Daoy (cell line): ENCODE measurements around the gene ACTL10. TPM values are rescaled to one million over a fixed set of nuclear protein-coding genes. Genes with fewer than 3 reads are reported as not detected.

Source experiments
- DNase-seq: peaks from one replicate; pipeline ENCODE4 v3.0.0-alpha.2; 2015; ENCODE audit warnings: low read depth
- total RNA-seq: library from RNA; depleted of rRNA; stranded (reverse); fragments of >200 nt; shearing (Covaris generic); gene quantifications from 2 replicates; pipeline ENCODE4 v1.2.3, GENCODE V29; 2014

The ACTL10 gene
- total RNA-seq, 1 experiment from 2014 or later, result 0.06 TPM

GRCh38 chr20:33676652-33677645, 10.2 kb downstream of the ACTL10 start:
- DNase-seq, result no peak

- no peak for DNase-seq
Observed at GRCh38 chr20:33677991-33678702, 11.4 kb downstream of the ACTL10 start.

GRCh38 chr20:33679758-33680485, 13.2 kb downstream of the ACTL10 start:
- DNase-seq, result no peak

- DNase-seq, result peak; percentile 47
Observed at GRCh38 chr20:33680686-33681085, 13.9 kb downstream of the ACTL10 start.

- no peak for DNase-seq
Observed at GRCh38 chr20:33681288-33681687, 14.5 kb downstream of the ACTL10 start.

- no peak for DNase-seq
Observed at GRCh38 chr20:33681728-33682353, 15.1 kb downstream of the ACTL10 start.

GRCh38 chr20:33684533-33685327, 18.0 kb downstream of the ACTL10 start:
- DNase-seq, result no peak

GRCh38 chr20:33685328-33686099, 18.8 kb downstream of the ACTL10 start:
- peak; percentile 47 for DNase-seq

- DNase-seq, result peak; percentile 98
Observed at GRCh38 chr20:33686100-33686983, 19.6 kb downstream of the ACTL10 start, which contains the start of gene E2F1. E2F1 (minus strand) TSS chr20:33686385; CDS start chr20:33686264, 121 bp downstream.

- DNase-seq, result no peak
Observed at GRCh38 chr20:33686984-33687366, 20.2 kb downstream of the ACTL10 start.

- peak; percentile 78 for DNase-seq
Observed at GRCh38 chr20:33687370-33687915, 20.7 kb downstream of the ACTL10 start.

GRCh38 chr20:33687993-33688937, 21.5 kb downstream of the ACTL10 start:
- no peak for DNase-seq

- DNase-seq, result no peak
Observed at GRCh38 chr20:33688938-33689424, 22.2 kb downstream of the ACTL10 start.

- no peak for DNase-seq
Observed at GRCh38 chr20:33689493-33689892, 22.8 kb downstream of the ACTL10 start.

GRCh38 chr20:33689973-33690372, 23.2 kb downstream of the ACTL10 start:
- peak; percentile 85 for DNase-seq

GRCh38 chr20:33693289-33693688, 26.5 kb downstream of the ACTL10 start:
- DNase-seq, result no peak
